ENCODE results near the gene SYTL3. TPM values are rescaled to one million over a fixed set of nuclear protein-coding genes. Genes with fewer than 3 reads are reported as not detected.
A peak's percentile ranks its signal among the peaks of the same experiment; 100 is the strongest.

SYTL3 gene
- total RNA-seq, 1 donor from 2014 or later, result 13.9 TPM

DNA sequence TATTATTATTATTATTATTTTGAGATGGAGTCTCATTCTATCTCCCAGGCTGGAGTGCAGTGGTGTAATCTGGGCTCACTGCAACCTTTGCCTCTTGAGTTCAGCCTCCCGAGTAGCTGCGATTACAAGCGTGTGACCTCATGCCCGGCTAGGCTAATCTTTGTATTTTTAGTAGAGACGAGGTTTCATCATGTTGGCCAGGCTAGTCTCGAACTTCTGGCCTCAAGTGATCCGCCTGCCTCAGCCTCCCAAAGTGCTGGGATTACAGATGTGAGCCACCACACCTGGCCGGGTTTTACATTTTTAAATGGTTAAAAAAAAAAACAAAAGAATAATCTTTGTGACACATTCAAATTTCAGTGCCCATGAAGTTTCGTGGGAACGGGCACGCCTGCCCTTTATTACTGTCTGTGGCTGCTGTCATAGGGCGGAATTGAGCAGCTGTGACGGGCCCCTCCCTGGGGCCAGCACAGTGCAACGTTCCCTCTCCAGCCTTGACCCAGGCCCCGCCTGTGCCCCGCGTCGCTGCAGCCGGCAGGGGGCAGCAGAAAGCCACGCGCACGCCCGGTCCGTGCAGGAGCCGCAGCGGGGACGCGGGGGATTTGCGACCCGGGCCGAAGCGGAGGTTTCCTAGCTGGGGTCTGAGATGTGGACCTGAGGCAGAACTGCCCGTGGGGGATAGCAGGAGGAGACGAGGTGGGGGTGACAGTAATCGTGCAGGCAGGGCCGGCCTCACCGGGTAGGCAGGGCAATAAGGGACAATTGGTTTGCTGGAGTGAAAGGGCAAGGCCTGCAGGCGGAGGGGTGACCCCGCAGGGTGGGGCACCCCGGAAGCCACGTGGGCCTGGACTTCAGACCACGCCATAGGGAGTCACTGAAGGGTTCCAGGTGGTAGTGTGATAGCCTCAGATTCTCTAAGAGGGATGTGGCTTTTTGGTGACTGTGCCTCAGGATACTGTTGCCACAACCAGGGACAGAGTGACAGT lies 54.3 kb downstream of the SYTL3 start:
- Histone ChIP-seq H3K4me1 (peaks cover 43% of the 10 kb centered on the region), H3K36me3 (peaks cover under 1% of the 10 kb centered on the region), H3K9me3 (no peaks in the 10 kb centered on the region), H3K27me3 (ENCODE audit: low read depth) (no peaks in the 10 kb centered on the region), H3K4me3 (peak overlapping the region; percentile 51), H3K27ac (peak overlapping the region; percentile 68)
- intact Hi-C loops (cut with DNase I), result no loop called here
- TF ChIP-seq, protein P1, sequence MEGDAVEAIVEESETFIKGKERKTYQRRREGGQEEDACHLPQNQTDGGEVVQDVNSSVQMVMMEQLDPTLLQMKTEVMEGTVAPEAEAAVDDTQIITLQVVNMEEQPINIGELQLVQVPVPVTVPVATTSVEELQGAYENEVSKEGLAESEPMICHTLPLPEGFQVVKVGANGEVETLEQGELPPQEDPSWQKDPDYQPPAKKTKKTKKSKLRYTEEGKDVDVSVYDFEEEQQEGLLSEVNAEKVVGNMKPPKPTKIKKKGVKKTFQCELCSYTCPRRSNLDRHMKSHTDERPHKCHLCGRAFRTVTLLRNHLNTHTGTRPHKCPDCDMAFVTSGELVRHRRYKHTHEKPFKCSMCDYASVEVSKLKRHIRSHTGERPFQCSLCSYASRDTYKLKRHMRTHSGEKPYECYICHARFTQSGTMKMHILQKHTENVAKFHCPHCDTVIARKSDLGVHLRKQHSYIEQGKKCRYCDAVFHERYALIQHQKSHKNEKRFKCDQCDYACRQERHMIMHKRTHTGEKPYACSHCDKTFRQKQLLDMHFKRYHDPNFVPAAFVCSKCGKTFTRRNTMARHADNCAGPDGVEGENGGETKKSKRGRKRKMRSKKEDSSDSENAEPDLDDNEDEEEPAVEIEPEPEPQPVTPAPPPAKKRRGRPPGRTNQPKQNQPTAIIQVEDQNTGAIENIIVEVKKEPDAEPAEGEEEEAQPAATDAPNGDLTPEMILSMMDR (IDR thresholded peaks at IDR 0.05), result peak; percentile 100
- ATAC-seq (peak; percentile 92 to 97), DNase-seq (peak; percentile 89)

DNA sequence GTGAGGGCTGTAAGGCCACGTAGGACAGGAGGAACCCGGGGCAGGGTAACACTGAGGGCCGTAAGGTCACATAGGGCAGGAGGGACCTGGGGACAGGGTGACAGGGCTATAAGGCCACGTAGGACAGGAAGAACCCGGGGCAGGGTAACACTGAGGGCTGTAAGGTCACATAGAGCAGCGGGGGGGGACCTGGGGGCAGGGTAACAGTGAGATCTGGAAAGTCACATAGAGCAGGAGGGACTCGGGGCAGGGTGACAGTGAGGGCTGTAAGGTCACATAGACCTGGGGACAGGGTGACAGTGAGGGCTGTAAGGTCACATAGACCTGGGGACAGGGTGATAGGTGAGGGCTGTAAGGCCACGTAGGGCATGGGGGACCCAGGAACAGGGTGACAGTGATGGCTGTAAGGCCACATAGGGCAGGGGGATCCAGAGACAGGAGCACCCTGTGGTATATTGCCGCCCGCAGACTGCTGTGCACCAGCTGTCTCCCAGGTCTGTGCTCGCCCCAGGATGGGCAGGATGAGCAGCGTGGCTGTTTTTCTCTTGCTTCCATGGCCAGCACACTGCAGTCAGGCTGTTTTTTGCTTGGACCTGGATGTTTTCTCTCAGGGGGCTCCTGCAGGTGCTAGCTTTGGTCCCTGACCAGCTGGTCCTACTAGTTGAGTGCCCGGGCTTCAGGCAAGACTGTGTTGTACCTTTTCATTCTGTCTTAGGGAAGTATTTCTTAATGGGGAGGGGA lies 55.7 kb downstream of the SYTL3 start:
- Histone ChIP-seq H3K9me3 (no peaks in the 10 kb centered on the region), H3K4me1 (peaks cover 43% of the 10 kb centered on the region), H3K36me3 (peaks cover 10% of the 10 kb centered on the region), H3K27me3 (ENCODE audit: low read depth) (no peaks in the 10 kb centered on the region), H3K4me3 (no peak overlapping the region), H3K27ac (peak overlapping the region; percentile 73)
- ATAC-seq, result no peak
- intact Hi-C loops (cut with DNase I), result no loop called here
- TF ChIP-seq, protein P1 (IDR thresholded peaks at IDR 0.05), result no peak
- no peak for DNase-seq

DNA sequence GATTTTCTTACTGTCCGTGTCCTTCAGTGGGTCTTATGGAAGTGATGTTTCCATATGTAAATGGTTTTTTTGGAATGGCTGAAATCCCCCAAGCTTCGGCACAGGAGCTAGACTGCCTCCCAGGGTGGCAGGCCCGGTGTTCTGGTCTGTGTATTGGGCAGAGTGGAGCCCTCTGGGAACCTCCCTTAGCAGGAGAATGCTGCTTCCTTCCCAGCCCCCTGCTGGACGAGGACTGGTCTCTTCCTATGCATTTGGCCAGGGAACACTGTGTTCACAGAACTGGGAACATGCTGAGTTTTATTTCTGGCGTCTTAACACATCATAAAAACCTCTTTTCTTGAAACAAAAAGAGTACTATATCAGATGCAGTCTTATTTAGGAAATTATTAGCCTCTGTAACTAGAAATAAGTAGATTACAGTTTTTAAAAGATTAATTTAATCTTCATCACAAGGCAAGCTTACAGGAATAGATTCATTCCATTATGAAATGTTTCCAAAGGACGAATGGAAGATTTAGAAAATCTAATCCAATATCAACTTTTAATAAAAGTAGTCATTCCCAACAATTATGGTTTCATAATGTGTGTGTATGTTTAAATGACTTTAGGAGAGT lies 56.6 kb downstream of the SYTL3 start:
- intact Hi-C loops (cut with DNase I), result no loop called here
- DNase-seq, result peak; percentile 62
- ATAC-seq, result peak; percentile 47 to 61

DNA sequence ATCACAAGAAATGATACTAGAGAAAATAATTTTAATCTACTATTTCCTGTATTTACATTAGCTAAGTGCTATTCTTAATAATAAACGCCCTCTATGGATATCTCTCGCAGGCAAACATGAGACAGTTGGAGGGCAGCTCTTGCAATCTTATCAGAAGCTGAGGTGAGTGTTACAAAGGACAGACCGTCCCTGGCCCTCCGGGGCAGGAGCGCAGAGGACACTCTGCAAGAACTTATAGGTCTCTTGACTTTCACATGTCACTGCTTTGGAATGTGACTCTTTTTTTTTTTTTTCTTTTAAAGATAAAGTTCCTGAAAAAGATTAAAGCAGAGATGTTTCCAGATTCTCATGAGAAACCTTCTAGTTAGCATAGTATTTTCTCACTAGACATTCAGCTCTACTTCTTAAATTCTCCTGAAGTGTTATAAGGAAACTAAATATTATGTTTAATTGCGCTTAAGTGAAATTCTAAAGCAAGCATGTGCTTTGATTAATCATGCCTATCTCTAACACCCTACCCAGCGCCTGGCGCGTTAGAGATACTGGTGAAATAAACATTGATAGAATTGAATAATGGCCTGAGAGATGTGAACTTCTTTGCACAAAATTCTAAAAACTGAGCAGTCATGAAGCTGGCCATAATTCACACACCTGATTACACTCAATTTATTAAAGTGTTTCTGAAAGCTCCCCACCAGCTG lies 57.4 kb downstream of the SYTL3 start:
- Histone ChIP-seq H3K4me1 (peaks cover 43% of the 10 kb centered on the region), H3K36me3 (peaks cover 10% of the 10 kb centered on the region), H3K4me3 (no peak overlapping the region), H3K27ac (peak overlapping the region; percentile 73), H3K9me3 (no peaks in the 10 kb centered on the region), H3K27me3 (ENCODE audit: low read depth) (no peaks in the 10 kb centered on the region)
- peak; percentile 70 for DNase-seq
- TF ChIP-seq, protein P1 (IDR thresholded peaks at IDR 0.05), result no peak
- peak; percentile 66 to 87 for ATAC-seq
- intact Hi-C loops (cut with DNase I), result no loop called here

More for the DNA sequence above, 56.6 kb downstream of the SYTL3 start:
- Histone ChIP-seq H3K36me3 (peaks cover 10% of the 10 kb centered on the region), H3K4me3 (no peak overlapping the region), H3K27ac (peak overlapping the region; percentile 73), H3K27me3 (ENCODE audit: low read depth) (no peaks in the 10 kb centered on the region), H3K4me1 (peaks cover 43% of the 10 kb centered on the region), H3K9me3 (no peaks in the 10 kb centered on the region)
- TF ChIP-seq, protein P1 (IDR thresholded peaks at IDR 0.05), result peak; percentile 58

DNA sequence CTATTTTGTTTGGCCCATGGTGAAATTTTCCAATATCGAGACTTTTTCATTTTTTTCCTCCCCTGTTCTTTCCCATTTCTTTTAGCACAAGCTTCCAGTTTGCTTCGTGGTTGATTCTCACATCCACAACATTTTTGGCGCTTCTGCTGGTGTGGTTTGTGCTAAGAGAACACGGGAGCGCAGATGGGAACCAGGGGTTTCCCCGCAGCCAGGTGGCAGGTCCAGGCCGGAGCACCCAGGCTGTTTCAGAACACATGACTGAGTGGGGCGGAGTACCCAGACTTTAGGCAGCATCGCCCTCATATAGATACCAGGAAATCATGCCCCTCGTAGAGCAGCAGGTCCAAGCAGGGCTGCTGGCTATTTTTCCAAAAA lies 58.0 kb downstream of the SYTL3 start:
- H3K9me3 ChIP-seq, result no peaks in the 10 kb centered on the region
- peaks cover 10% of the 10 kb centered on the region for H3K36me3 ChIP-seq
- H3K27me3 ChIP-seq (ENCODE audit: low read depth), result no peaks in the 10 kb centered on the region
- DNase-seq, result peak; percentile 53
- peak; percentile 30 to 61 for ATAC-seq
- H3K4me3 ChIP-seq, result no peak overlapping the region
- peaks cover 43% of the 10 kb centered on the region for H3K4me1 ChIP-seq
- intact Hi-C loops (cut with DNase I), result no loop called here
- peak overlapping the region; percentile 73 for H3K27ac ChIP-seq
- TF ChIP-seq, protein P1 (IDR thresholded peaks at IDR 0.05), result no peak
